T-helper 2 cell treated with Interferon-gamma antibody and Interleukin-4, amounts not matched to agents 5 μg/mL and 100 μg/mL, for 36 hours (primary cell): ENCODE data around the gene SNRNP40.

Source experiments
- DNase-seq: peaks from one replicate; pipeline ENCODE4 v3.0.0; 2021; ENCODE audit warnings: low spot score
- H3K27ac Mint-ChIP-seq: one replicate; pipeline ENCODE4 v1.8.0; 2021; ENCODE audit warnings: mild to moderate bottlenecking, mixed read lengths
- H3K27me3 Mint-ChIP-seq: one replicate; pipeline ENCODE4 v1.8.0; 2021; ENCODE audit warnings: low read depth, mixed read lengths
- H3K36me3 Mint-ChIP-seq: one replicate; pipeline ENCODE4 v1.8.0; 2021; ENCODE audit warnings: low read depth, mixed read lengths
- H3K4me1 Mint-ChIP-seq: one replicate; pipeline ENCODE4 v1.8.0; 2021; ENCODE audit warnings: low read depth, mixed read lengths
- H3K4me3 Mint-ChIP-seq: one replicate; pipeline ENCODE4 v1.8.0; 2022; ENCODE audit warnings: mild to moderate bottlenecking, moderate library complexity, mixed read lengths
- H3K9me3 Mint-ChIP-seq: one replicate; pipeline ENCODE4 v1.8.0; 2021; ENCODE audit warnings: mixed read lengths

SNRNP40 gene

DNA sequence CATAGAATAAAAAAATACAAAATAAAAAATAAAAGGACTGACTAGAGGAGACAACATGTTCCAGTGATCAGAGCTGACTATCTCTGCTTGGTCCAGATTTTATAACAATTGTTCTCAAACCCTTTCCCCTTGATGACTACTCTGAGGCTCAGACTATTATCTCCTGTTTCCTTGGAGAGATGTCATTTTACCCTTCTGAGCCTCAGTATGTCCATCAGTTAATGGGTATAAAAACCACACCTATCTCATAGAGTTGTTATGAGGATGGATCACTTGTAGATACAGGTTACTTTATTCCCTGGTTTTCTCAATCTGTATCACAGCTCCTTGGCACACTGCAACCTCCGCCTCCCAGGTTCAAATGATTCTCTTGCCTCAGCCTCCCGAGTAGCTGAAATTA is 63.9 kb downstream of the SNRNP40 start:
- H3K4me3 Mint-ChIP-seq = no peak overlapping the region
- peaks cover 23% of the 10 kb centered on the region for H3K27me3 Mint-ChIP-seq
- H3K9me3 Mint-ChIP-seq = no peaks in the 10 kb centered on the region
- H3K27ac Mint-ChIP-seq = no peak overlapping the region
- H3K4me1 Mint-ChIP-seq = no peaks in the 10 kb centered on the region
- H3K36me3 Mint-ChIP-seq = no peaks in the 10 kb centered on the region
- no peak for DNase-seq

DNA sequence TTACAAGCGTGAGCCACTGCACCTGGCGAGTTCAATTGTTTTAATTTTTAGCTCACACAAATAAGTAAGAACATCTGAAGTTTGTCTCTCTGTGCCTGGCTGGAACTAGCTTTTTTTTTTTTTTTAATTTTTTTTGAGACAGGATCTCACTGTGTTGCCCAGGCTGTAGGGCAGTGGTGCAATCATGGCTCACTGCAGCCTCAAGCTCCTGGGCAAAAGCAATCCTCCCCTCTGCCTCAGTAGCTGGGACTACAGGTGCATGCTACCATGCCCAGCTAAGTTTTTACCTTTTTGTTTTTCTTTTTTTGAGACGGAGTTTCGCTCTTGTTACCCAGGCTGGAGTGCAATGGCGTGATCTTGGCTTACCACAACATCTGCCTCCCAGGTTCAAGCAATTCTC is 64.8 kb downstream of the SNRNP40 start:
- Mint-ChIP-seq H3K4me3 (no peak overlapping the region), H3K27me3 (peaks cover 15% of the 10 kb centered on the region), H3K9me3 (no peaks in the 10 kb centered on the region), H3K4me1 (no peaks in the 10 kb centered on the region), H3K27ac (no peak overlapping the region), H3K36me3 (no peaks in the 10 kb centered on the region)
- no peak for DNase-seq

DNA sequence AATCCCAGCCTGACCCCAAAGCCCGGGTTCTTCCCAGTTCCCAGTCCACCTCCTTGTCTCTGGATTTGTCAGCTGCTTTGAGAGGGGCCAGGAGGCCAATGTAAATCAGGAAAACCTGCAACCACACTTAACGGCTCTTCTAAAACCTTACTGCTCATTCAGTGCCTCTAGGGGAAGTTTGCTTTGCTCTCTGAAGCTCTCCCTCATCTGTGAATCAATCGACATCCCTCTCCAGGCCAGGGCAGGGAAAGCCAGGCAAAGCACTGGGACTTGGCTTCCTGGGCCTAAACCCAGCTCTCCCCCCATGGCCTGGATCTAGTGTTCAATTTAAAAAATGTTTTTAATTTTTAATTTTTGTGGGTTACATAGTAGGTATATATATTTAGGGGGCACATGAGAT is 66.2 kb downstream of the SNRNP40 start:
- Mint-ChIP-seq H3K27ac (no peak overlapping the region), H3K36me3 (no peaks in the 10 kb centered on the region), H3K4me3 (no peak overlapping the region), H3K27me3 (peaks cover 6% of the 10 kb centered on the region), H3K4me1 (no peaks in the 10 kb centered on the region), H3K9me3 (no peaks in the 10 kb centered on the region)
- DNase-seq = no peak

DNA sequence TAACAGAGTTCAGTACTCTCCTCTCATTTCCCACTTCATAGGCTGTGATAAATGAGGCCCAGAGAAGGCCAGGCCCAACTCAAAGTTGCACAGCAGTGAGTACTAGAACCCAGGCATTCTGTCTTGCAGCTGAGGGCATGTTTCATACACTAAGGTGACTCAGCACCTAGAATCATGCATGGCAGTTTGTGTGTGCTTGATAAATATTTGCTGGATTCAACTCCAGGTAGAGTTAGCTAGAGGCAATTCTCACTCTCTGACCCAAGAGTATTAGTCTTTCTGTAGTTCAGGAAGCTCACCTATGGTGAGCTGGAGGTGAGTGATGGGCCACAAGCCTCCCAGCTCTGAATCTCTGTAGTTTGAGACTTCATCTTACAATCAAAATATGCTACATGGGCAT is 67.6 kb downstream of the SNRNP40 start:
- no peak overlapping the region for H3K4me3 Mint-ChIP-seq
- no peaks in the 10 kb centered on the region for H3K36me3 Mint-ChIP-seq
- H3K4me1 Mint-ChIP-seq = no peaks in the 10 kb centered on the region
- no peaks in the 10 kb centered on the region for H3K27me3 Mint-ChIP-seq
- DNase-seq = no peak
- no peak overlapping the region for H3K27ac Mint-ChIP-seq
- no peaks in the 10 kb centered on the region for H3K9me3 Mint-ChIP-seq

DNA sequence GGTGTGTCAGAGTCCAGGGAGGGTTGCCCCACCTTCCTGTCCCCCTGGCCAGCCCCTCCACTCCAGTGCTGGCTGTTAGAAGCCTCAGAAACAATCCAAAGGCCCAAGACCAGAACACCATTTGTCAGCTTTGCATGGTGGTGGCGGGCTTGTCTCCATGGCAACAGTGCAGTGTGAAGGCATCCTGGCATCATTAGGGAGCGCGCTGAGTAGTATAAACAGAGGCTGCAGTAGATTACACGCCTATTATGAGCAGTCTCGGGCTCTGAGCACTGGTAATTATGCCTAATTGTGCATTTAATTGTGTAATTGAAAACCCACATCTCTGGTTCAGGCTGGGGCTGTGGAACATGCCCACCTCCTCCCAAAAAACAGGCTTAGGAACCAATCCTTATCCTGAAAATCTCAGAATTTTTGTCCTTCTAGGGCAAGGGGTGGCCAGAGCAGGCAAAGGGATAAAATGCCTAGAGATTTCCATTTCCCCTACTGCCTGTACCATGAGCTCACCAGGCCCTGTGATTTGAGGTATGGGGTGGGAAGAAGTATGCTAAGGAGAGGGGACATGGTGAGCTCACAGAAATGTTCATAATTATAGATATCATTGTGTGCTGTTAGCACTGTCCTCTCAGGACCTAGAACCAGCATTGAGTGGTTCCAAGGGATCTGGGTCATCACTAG is 68.6 kb downstream of the SNRNP40 start:
- Mint-ChIP-seq H3K27ac (no peak overlapping the region), H3K4me1 (no peaks in the 10 kb centered on the region), H3K27me3 (no peaks in the 10 kb centered on the region), H3K36me3 (no peaks in the 10 kb centered on the region), H3K9me3 (no peaks in the 10 kb centered on the region), H3K4me3 (no peak overlapping the region)
- no peak for DNase-seq

DNA sequence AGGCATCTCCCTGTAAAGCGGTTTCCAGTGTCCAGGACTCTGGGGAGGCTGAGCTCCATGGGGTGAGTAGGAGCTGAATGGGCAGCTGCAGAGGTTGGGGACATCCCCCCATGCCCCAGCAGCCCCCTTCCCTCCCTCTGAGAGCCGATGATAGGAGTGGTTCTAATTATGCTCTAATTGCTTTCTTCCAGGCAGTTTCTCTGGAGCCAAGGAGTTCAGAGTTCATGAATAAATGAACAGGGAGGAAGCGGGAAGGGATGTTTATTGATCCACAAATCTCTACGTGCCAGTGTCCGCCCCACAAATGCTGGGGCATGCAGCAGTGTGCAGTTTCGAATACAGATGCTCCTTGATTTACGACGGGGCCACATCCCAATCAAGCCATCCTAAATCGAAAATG is 72.5 kb downstream of the SNRNP40 start:
- Mint-ChIP-seq H3K27me3 (no peaks in the 10 kb centered on the region), H3K4me1 (no peaks in the 10 kb centered on the region), H3K4me3 (no peak overlapping the region), H3K9me3 (no peaks in the 10 kb centered on the region), H3K36me3 (no peaks in the 10 kb centered on the region), H3K27ac (no peak overlapping the region)
- no peak for DNase-seq

DNA sequence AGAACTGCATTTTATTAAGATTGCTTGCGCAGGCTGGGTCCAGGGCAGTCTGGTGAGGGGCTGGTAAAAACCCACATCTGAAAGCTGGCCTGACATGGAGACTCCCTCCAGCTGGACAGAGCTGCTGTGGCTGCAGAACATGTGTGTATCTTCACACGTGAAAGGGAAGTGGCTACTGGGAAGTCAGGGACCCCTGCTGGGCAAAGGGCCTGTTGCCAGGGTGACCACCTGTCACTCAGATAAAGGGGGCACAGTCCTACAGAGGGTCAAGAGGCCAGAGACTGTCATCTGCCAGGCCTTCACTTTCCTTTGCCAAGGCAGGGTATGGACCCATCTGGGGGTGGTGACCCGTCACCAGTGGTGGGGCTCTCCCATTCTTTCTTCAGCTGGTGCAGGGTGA is 74.4 kb downstream of the SNRNP40 start:
- no peaks in the 10 kb centered on the region for H3K36me3 Mint-ChIP-seq
- H3K27ac Mint-ChIP-seq = no peak overlapping the region
- no peaks in the 10 kb centered on the region for H3K9me3 Mint-ChIP-seq
- H3K27me3 Mint-ChIP-seq = no peaks in the 10 kb centered on the region
- DNase-seq = no peak
- H3K4me3 Mint-ChIP-seq = no peak overlapping the region
- no peaks in the 10 kb centered on the region for H3K4me1 Mint-ChIP-seq

DNA sequence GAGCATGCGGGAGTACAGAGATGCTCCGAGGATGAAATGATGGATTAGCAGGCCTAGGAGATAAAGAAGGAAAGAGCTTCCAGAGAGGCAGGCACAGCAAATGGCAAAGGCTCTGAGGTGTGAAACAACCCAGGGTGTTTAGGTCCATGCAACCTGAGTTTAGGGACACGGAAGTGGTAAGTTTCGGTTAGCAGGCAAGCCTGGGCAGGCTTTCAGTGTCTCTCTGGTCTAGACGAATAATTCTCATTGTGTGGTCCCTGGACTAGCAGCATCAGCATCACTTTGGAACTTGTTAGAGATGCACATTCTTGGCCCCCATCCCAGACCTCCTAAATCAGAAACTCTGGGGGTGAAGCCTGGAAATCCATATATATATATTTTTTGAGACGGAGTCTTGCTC is 75.5 kb downstream of the SNRNP40 start:
- DNase-seq = no peak
- no peaks in the 10 kb centered on the region for H3K4me1 Mint-ChIP-seq
- no peaks in the 10 kb centered on the region for H3K9me3 Mint-ChIP-seq
- no peaks in the 10 kb centered on the region for H3K36me3 Mint-ChIP-seq
- no peak overlapping the region for H3K27ac Mint-ChIP-seq
- no peaks in the 10 kb centered on the region for H3K27me3 Mint-ChIP-seq
- H3K4me3 Mint-ChIP-seq = no peak overlapping the region

DNA sequence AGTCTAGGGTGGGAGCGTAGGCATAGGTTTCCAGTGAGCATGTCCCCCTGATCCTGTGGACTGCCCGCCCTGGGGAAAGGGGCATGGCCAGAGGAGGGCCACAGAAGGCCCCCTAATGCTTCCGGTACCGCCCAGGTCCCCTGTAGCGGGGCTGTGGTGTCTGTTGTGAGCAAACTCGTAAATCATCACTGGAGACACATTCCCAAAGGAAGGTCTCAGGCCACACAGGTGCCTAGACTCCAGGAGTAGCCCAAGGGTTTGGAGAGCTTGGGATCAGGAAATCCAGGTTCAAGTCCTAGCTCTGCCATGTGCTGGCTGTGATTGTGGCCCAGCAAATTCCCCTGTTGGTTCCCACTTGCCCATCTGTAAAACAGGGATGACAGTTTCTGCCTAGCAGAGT is 77.1 kb downstream of the SNRNP40 start:
- H3K36me3 Mint-ChIP-seq = no peaks in the 10 kb centered on the region
- H3K4me3 Mint-ChIP-seq = no peak overlapping the region
- H3K4me1 Mint-ChIP-seq = no peaks in the 10 kb centered on the region
- no peak overlapping the region for H3K27ac Mint-ChIP-seq
- H3K27me3 Mint-ChIP-seq = peaks cover under 1% of the 10 kb centered on the region
- no peak for DNase-seq
- no peaks in the 10 kb centered on the region for H3K9me3 Mint-ChIP-seq

DNA sequence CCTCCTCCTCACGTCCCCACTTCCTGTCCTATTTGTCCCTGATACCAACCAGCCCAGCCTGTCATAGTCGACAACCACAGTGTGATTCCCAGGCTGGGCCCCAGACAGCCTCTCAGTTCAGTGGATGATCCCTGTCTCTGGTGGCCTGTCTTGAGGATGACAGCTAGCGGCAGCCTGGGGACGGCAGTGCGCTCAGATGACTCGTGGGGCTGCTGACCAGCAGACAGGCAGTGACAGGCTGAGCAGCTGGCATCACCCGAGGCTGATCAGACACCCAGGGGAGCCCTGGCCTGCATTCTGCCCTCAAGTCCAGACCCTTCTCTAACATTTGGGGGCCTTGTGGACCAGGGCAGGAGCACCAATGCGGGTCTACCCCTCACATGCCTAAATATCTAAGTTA is 77.9 kb downstream of the SNRNP40 start:
- H3K9me3 Mint-ChIP-seq = no peaks in the 10 kb centered on the region
- H3K27ac Mint-ChIP-seq = no peak overlapping the region
- peaks cover 2% of the 10 kb centered on the region for H3K27me3 Mint-ChIP-seq
- no peak overlapping the region for H3K4me3 Mint-ChIP-seq
- DNase-seq = no peak
- no peaks in the 10 kb centered on the region for H3K4me1 Mint-ChIP-seq
- H3K36me3 Mint-ChIP-seq = no peaks in the 10 kb centered on the region

DNA sequence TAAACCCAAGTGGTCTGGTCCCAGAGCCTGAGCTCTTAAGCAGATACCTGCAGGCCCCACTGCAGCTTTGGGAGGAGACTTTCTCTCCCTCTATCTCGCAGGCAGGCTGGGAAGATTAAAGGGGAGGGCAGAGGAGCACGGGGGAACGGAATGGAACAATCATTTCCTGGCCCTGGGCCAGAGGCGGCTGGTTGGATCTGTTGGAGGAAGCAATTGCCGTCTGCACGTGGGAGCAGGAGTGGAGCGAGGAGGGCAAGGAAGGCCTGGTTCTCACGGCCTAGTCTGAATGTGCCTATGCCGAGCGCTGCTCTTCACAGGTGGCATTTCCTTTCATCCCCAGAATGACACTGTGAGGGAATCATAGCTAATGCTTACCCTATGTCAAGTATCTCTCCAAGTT is 80.6 kb downstream of the SNRNP40 start:
- Mint-ChIP-seq H3K4me1 (no peaks in the 10 kb centered on the region), H3K27ac (no peak overlapping the region), H3K4me3 (no peak overlapping the region), H3K27me3 (peaks cover 2% of the 10 kb centered on the region), H3K36me3 (no peaks in the 10 kb centered on the region), H3K9me3 (peaks cover 6% of the 10 kb centered on the region)
- no peak for DNase-seq

DNA sequence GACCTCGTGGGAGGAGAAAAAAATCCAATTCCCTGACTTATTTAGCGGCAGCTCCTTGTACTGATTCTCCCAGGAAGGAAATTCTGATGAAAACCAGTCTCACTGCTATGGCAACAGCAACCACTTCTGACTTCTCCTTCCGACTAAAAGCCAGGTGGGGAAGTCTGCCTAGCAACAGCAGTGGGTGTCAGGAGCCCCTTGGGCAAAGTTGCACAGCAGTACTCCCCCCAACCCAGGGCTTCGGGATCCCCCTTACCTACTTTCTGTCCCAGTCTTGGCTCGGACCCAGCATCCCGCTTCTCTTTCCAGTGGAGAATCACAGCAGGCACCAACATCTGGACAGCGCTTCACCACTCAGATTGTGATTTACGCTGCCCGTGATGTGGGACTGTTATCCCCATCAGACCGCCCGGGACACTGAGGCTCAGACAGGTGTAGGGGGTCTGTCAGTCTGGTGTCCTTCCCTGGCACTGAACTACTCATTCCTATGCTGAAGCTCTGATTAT is 81.5 kb downstream of the SNRNP40 start:
- no peaks in the 10 kb centered on the region for H3K4me1 Mint-ChIP-seq
- no peak overlapping the region for H3K4me3 Mint-ChIP-seq
- no peaks in the 10 kb centered on the region for H3K36me3 Mint-ChIP-seq
- peaks cover 11% of the 10 kb centered on the region for H3K9me3 Mint-ChIP-seq
- no peak for DNase-seq
- H3K27ac Mint-ChIP-seq = no peak overlapping the region
- peaks cover 5% of the 10 kb centered on the region for H3K27me3 Mint-ChIP-seq

DNA sequence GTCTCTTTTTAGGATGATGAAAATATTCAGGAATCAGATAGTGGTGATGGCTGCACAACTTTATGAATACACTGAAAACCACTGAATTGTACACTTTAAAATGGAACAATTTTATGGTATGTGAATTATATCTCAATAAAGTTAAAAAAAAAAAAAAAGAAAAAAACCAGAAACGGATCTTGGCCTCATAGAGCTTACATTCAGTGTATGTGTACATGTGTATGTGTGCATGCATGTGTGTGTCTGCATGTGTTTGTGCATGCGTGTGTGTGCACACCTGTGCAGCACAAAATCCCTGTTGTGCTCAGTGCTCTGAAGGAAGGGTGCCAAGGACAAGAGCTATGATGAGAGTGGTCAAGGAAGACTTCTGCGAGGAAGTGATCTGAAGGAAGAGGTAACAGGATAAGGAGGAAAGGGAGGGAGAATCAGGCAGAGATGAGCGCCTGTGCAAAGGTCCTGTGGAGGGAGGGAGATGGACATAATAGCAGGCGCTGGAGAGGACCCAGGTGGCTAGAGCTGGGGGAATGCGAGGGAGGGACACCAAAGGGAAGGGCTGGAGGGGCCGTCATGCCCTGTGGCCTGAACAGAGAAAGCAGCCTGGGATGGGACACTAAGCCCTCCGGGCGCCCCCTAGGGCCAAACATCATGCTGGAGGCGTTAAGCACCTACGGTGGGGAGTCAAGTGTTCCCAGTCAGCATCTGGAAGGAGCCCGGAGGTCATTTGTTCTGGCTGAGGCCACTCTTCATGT is 82.1 kb downstream of the SNRNP40 start:
- Mint-ChIP-seq H3K9me3 (peaks cover 11% of the 10 kb centered on the region), H3K4me3 (no peak overlapping the region), H3K27ac (no peak overlapping the region), H3K36me3 (no peaks in the 10 kb centered on the region), H3K27me3 (peaks cover 5% of the 10 kb centered on the region), H3K4me1 (no peaks in the 10 kb centered on the region)
- no peak for DNase-seq
